ENCODE data around the gene MAGI2. TPM values are rescaled to one million over a fixed set of nuclear protein-coding genes. Genes with fewer than 3 reads are reported as not detected.
A peak's percentile ranks its signal among the peaks of the same experiment; 100 is the strongest.
"Not testable (repeated sequence)": the region's sequence is repeated elsewhere in the genome, so short reads cannot be mapped to it uniquely, and the experiment has no call there.

MAGI2 gene
- total RNA-seq, 1 donor from 2014 or later = 64.2 TPM

- no peak overlapping the region for H3K27ac Mint-ChIP-seq (ENCODE audit: unreplicated experiment)
- no peak overlapping the region for H3K4me3 Mint-ChIP-seq (ENCODE audit: unreplicated experiment)
- TF ChIP-seq, protein P1, sequence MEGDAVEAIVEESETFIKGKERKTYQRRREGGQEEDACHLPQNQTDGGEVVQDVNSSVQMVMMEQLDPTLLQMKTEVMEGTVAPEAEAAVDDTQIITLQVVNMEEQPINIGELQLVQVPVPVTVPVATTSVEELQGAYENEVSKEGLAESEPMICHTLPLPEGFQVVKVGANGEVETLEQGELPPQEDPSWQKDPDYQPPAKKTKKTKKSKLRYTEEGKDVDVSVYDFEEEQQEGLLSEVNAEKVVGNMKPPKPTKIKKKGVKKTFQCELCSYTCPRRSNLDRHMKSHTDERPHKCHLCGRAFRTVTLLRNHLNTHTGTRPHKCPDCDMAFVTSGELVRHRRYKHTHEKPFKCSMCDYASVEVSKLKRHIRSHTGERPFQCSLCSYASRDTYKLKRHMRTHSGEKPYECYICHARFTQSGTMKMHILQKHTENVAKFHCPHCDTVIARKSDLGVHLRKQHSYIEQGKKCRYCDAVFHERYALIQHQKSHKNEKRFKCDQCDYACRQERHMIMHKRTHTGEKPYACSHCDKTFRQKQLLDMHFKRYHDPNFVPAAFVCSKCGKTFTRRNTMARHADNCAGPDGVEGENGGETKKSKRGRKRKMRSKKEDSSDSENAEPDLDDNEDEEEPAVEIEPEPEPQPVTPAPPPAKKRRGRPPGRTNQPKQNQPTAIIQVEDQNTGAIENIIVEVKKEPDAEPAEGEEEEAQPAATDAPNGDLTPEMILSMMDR (IDR thresholded peaks at IDR 0.05; ENCODE audit: partially characterized antibody, unreplicated experiment) = no peak
- no peaks in the 10 kb centered on the region for H3K27me3 Mint-ChIP-seq (ENCODE audit: unreplicated experiment)
- H3K9me3 Mint-ChIP-seq (ENCODE audit: unreplicated experiment) = no peaks in the 10 kb centered on the region
- DNase-seq = no peak
- no peaks in the 10 kb centered on the region for H3K4me1 Mint-ChIP-seq (ENCODE audit: low read depth, unreplicated experiment)
- no peaks in the 10 kb centered on the region for H3K36me3 Mint-ChIP-seq (ENCODE audit: unreplicated experiment)
Measured at GRCh38 chr7:78993341-78993740, 460.1 kb downstream of the MAGI2 start.

DNA sequence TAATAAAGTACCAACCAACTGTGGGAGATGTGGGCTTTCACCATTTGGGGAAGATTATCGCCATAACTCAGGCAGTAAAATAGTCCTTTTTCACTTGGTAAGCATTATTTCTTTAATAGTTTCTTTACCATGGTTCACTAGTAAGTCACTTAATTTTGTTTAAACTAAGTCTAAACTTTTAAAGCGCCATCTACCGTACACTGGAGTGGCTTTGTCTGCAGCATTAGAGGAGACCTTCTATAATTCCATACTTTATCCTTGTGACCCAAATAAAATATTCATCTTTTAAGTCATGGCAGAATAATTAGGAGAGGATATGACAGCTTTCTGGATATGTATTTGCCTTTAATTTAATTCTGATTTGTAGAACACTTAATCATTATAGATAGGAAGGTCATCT, 468.0 kb downstream of the MAGI2 start:
- no peak overlapping the region for H3K27ac Mint-ChIP-seq (ENCODE audit: unreplicated experiment)
- no peaks in the 10 kb centered on the region for H3K27me3 Mint-ChIP-seq (ENCODE audit: unreplicated experiment)
- DNase-seq = no peak
- no peaks in the 10 kb centered on the region for H3K9me3 Mint-ChIP-seq (ENCODE audit: unreplicated experiment)
- no peaks in the 10 kb centered on the region for H3K36me3 Mint-ChIP-seq (ENCODE audit: unreplicated experiment)
- H3K4me3 Mint-ChIP-seq (ENCODE audit: unreplicated experiment) = no peak overlapping the region
- H3K4me1 Mint-ChIP-seq (ENCODE audit: low read depth, unreplicated experiment) = no peaks in the 10 kb centered on the region
- TF ChIP-seq, protein P1 (IDR thresholded peaks at IDR 0.05; ENCODE audit: partially characterized antibody, unreplicated experiment) = no peak

GRCh38 chr7:78983483-78983882, 470.0 kb downstream of the MAGI2 start:
- H3K9me3 Mint-ChIP-seq (ENCODE audit: unreplicated experiment) = no peaks in the 10 kb centered on the region
- no peaks in the 10 kb centered on the region for H3K27me3 Mint-ChIP-seq (ENCODE audit: unreplicated experiment)
- H3K27ac Mint-ChIP-seq (ENCODE audit: unreplicated experiment) = no peak overlapping the region
- no peak overlapping the region for H3K4me3 Mint-ChIP-seq (ENCODE audit: unreplicated experiment)
- H3K4me1 Mint-ChIP-seq (ENCODE audit: low read depth, unreplicated experiment) = no peaks in the 10 kb centered on the region
- no peaks in the 10 kb centered on the region for H3K36me3 Mint-ChIP-seq (ENCODE audit: unreplicated experiment)
- DNase-seq = no peak
- TF ChIP-seq, protein P1 (IDR thresholded peaks at IDR 0.05; ENCODE audit: partially characterized antibody, unreplicated experiment) = no peak

GRCh38 chr7:78970440-78970916, 483.0 kb downstream of the MAGI2 start:
- no peak for DNase-seq
- peaks cover 12% of the 10 kb centered on the region for H3K4me1 Mint-ChIP-seq (ENCODE audit: low read depth, unreplicated experiment)
- no peak overlapping the region for H3K4me3 Mint-ChIP-seq (ENCODE audit: unreplicated experiment)
- H3K36me3 Mint-ChIP-seq (ENCODE audit: unreplicated experiment) = no peaks in the 10 kb centered on the region
- TF ChIP-seq, protein P1 (IDR thresholded peaks at IDR 0.05; ENCODE audit: partially characterized antibody, unreplicated experiment) = no peak
- H3K27me3 Mint-ChIP-seq (ENCODE audit: unreplicated experiment) = peaks cover 4% of the 10 kb centered on the region
- no peaks in the 10 kb centered on the region for H3K9me3 Mint-ChIP-seq (ENCODE audit: unreplicated experiment)
- no peak overlapping the region for H3K27ac Mint-ChIP-seq (ENCODE audit: unreplicated experiment)

GRCh38 chr7:78968951-78969350, 484.5 kb downstream of the MAGI2 start:
- DNase-seq = peak; percentile 19
- Mint-ChIP-seq H3K36me3 (ENCODE audit: unreplicated experiment) (no peaks in the 10 kb centered on the region), H3K4me1 (ENCODE audit: low read depth, unreplicated experiment) (peaks cover 12% of the 10 kb centered on the region), H3K9me3 (ENCODE audit: unreplicated experiment) (no peaks in the 10 kb centered on the region), H3K27me3 (ENCODE audit: unreplicated experiment) (peaks cover 4% of the 10 kb centered on the region), H3K27ac (ENCODE audit: unreplicated experiment) (no peak overlapping the region), H3K4me3 (ENCODE audit: unreplicated experiment) (peak overlapping the region; percentile 3)
- TF ChIP-seq, protein P1 (IDR thresholded peaks at IDR 0.05; ENCODE audit: partially characterized antibody, unreplicated experiment) = no peak

DNA sequence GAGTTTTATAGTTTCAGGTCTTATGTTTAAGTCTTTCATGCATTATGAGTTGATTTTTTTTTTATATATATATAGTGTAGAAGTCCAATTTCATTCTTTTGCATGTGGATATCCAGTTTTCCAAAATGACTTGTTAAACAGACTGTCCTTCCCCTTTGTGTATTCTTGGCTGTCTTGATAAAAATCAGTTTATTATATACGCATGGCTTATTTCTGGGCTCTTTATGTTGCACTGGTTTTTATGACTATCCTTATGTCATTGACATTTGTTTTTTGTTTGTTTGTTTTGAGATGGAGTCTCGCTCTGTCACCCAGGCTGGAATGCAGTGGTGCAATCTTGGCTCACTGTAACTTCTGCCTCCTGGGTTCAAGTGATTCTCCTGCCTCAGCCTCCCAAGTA, 485.9 kb downstream of the MAGI2 start:
- H3K4me1 Mint-ChIP-seq (ENCODE audit: low read depth, unreplicated experiment); H3K27ac Mint-ChIP-seq (ENCODE audit: unreplicated experiment); DNase-seq; H3K36me3 Mint-ChIP-seq (ENCODE audit: unreplicated experiment); H3K27me3 Mint-ChIP-seq (ENCODE audit: unreplicated experiment); H3K9me3 Mint-ChIP-seq (ENCODE audit: unreplicated experiment); H3K4me3 Mint-ChIP-seq (ENCODE audit: unreplicated experiment): not testable (repeated sequence)

Measured in glutamatergic neuron (in vitro differentiated cells).